Activated CD4-positive, alpha-beta T cell treated with anti-CD3 and anti-CD28 coated beads, Interleukin-2, amount 50 U/mL, for 24 hours (primary cell): ENCODE data around the gene ENO2.
"Not testable (repeated sequence)": the region's sequence is repeated elsewhere in the genome, so short reads cannot be mapped to it uniquely, and the experiment has no call there.

Experiments used
- DNase-seq, 2 donors: peaks; one replicate each; pipeline ENCODE4 v3.0.0-alpha.2; 2020; ENCODE audit warnings: low read depth in 1 of 2, low spot score in 1 of 2

The ENO2 gene

GRCh38 chr12:6914246-6914946, at the start of gene ENO2:
TSS of gene ENO2 (plus strand) at chr12:6914580. CDS start at chr12:6915833, 1,253 bp downstream.
- DNase-seq = peak; percentile 61 to 72

- not testable (repeated sequence) for DNase-seq
Measured at GRCh38 chr12:6865307-6865706, 49.1 kb upstream of the ENO2 start.

- DNase-seq = no peak
Measured at GRCh38 chr12:6866163-6866919, 48.0 kb upstream of the ENO2 start.

- no peak for DNase-seq
Measured at GRCh38 chr12:6866920-6867412, 47.4 kb upstream of the ENO2 start.

- peak; percentile 64 to 71 for DNase-seq
Measured at GRCh38 chr12:6867413-6868210, 46.8 kb upstream of the ENO2 start, which contains the start of gene TPI1. TSS of gene TPI1 (plus strand) at chr12:6867531. CDS start at chr12:6867567, 36 bp downstream.

- DNase-seq = no peak
Measured at GRCh38 chr12:6868211-6869048, 46.0 kb upstream of the ENO2 start.

GRCh38 chr12:6869049-6870021, 45.0 kb upstream of the ENO2 start:
- DNase-seq = peak; percentile 76 to 78

- not testable (repeated sequence) for DNase-seq
Measured at GRCh38 chr12:6870304-6870703, 44.1 kb upstream of the ENO2 start.

- no peak for DNase-seq
Measured at GRCh38 chr12:6871052-6871957, 43.1 kb upstream of the ENO2 start.

- DNase-seq = peak; percentile 70 to 78
Measured at GRCh38 chr12:6872073-6873048, 42.0 kb upstream of the ENO2 start.

GRCh38 chr12:6873094-6874014, 41.0 kb upstream of the ENO2 start, which contains the start of gene SPSB2:
TSS of gene SPSB2 (minus strand) at chr12:6873303. CDS start at chr12:6872901, 402 bp downstream.
- DNase-seq = peak; percentile 96 to 98

- DNase-seq = not testable (repeated sequence)
Measured at GRCh38 chr12:6874015-6874368, 40.4 kb upstream of the ENO2 start.

GRCh38 chr12:6879824-6880223, 34.6 kb upstream of the ENO2 start:
- not testable (repeated sequence) for DNase-seq

- DNase-seq = no peak
Measured at GRCh38 chr12:6883252-6883651, 31.1 kb upstream of the ENO2 start.

- no peak for DNase-seq
Measured at GRCh38 chr12:6883683-6884082, 30.7 kb upstream of the ENO2 start.

GRCh38 chr12:6884539-6884938, 29.8 kb upstream of the ENO2 start:
- no peak for DNase-seq
